ENCODE data around the gene DENND4A.
A peak's percentile ranks its signal among the peaks of the same experiment; 100 is the strongest.

Gene DENND4A

GRCh38 chr15:65837301-65838294 is 45.5 kb upstream of the DENND4A start:
- TF ChIP-seq CTCF (IDR thresholded peaks at IDR 0.05), result no peak
- no peak overlapping the region for H3K4me3 ChIP-seq
- H3K27me3 ChIP-seq, result no peaks in the 10 kb centered on the region
- intact Hi-C loops (cut with DNase I; ENCODE audit: low total_unique reads), result no loop called here
- peaks cover 0 to 37% (median 17%) of the 10 kb centered on the region in 4 donors for H3K4me1 ChIP-seq
- H3K27ac ChIP-seq, result no peak overlapping the region
- H3K36me3 ChIP-seq, result no peaks in the 10 kb centered on the region
- peak in 1 of 2 donors; percentile 24 for DNase-seq
- H3K9me3 ChIP-seq, result no peaks in the 10 kb centered on the region

- Histone ChIP-seq H3K27ac (no peak overlapping the region), H3K9me3 (no peaks in the 10 kb centered on the region), H3K27me3 (no peaks in the 10 kb centered on the region), H3K4me3 (no peak overlapping the region), H3K4me1 (peaks cover 0 to 46% (median 23%) of the 10 kb centered on the region in 4 donors), H3K36me3 (no peaks in the 10 kb centered on the region)
- DNase-seq, result no peak
- TF ChIP-seq CTCF (IDR thresholded peaks at IDR 0.05), result no peak
- intact Hi-C loops (cut with DNase I; ENCODE audit: low total_unique reads), result no loop called here
These were observed 44.6 kb upstream of the DENND4A start for GRCh38 chr15:65836665-65837064.

- peaks cover 0 to 38% (median 25%) of the 10 kb centered on the region in 4 donors for H3K4me1 ChIP-seq
These were observed 43.4 kb upstream of the DENND4A start for GRCh38 chr15:65835447-65835846.

GRCh38 chr15:65834603-65835282 is 42.6 kb upstream of the DENND4A start:
- Histone ChIP-seq H3K4me1 (peaks cover 0 to 38% (median 25%) of the 10 kb centered on the region in 4 donors), H3K9me3 (no peaks in the 10 kb centered on the region), H3K4me3 (no peak overlapping the region), H3K36me3 (no peaks in the 10 kb centered on the region), H3K27ac (peak overlapping the region; percentile 30 to 76), H3K27me3 (no peaks in the 10 kb centered on the region)
- intact Hi-C loops (cut with DNase I; ENCODE audit: low total_unique reads), result no loop called here
- no peak for TF ChIP-seq CTCF (IDR thresholded peaks at IDR 0.05)
- DNase-seq, result no peak

More at GRCh38 chr15:65835447-65835846, 43.4 kb upstream of the DENND4A start:
- Histone ChIP-seq H3K4me3 (no peak overlapping the region), H3K9me3 (no peaks in the 10 kb centered on the region), H3K27ac (peak overlapping the region in 1 of 2 donors; percentile 30), H3K27me3 (no peaks in the 10 kb centered on the region), H3K36me3 (no peaks in the 10 kb centered on the region)
- intact Hi-C loops (cut with DNase I; ENCODE audit: low total_unique reads), result no loop called here
- no peak for DNase-seq
- TF ChIP-seq CTCF (IDR thresholded peaks at IDR 0.05), result no peak

GRCh38 chr15:65833501-65834205 is 41.6 kb upstream of the DENND4A start:
- H3K9me3 ChIP-seq, result no peaks in the 10 kb centered on the region
- no peaks in the 10 kb centered on the region for H3K36me3 ChIP-seq
- intact Hi-C loops (cut with DNase I; ENCODE audit: low total_unique reads), result no loop called here
- H3K27ac ChIP-seq, result peak overlapping the region; percentile 74 to 76
- peak in 1 of 2 donors; percentile 48 for DNase-seq
- TF ChIP-seq CTCF (IDR thresholded peaks at IDR 0.05), result no peak
- H3K4me3 ChIP-seq, result peak overlapping the region in 1 of 2 donors; percentile 33
- no peaks in the 10 kb centered on the region for H3K27me3 ChIP-seq
- peaks cover 0 to 38% (median 25%) of the 10 kb centered on the region in 4 donors for H3K4me1 ChIP-seq
